ENCODE measurements around the gene ATP6V0E1. TPM values are rescaled to one million over a fixed set of nuclear protein-coding genes. Genes with fewer than 3 reads are reported as not detected.

Gene ATP6V0E1
- total RNA-seq, 4 donors from 2014 or later = 57.8 to 132 (median 97.2) TPM

DNA sequence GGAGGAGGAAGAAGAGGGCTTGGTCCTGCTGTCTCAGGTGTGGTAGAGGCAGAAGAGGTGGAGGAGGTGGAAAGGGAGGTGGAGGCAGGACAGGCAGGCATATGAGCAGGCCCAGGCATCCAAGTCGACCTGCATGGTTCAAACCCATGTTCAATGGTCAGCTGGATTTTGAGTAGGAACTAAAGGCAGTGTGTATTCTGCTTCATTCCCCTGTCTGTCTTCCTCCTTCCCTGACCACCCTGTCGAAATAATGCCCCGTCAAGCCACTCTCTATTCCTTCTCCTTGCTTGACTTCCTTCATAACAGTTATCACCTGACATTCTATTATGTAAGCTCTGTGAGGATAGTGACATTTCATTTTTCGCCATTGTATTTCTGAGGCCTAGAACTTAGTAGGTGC, 34.8 kb downstream of the ATP6V0E1 start:
- no peak for DNase-seq
- TF ChIP-seq POLR2A (IDR thresholded peaks at IDR 0.05) = no peak
- TF ChIP-seq, protein P1, sequence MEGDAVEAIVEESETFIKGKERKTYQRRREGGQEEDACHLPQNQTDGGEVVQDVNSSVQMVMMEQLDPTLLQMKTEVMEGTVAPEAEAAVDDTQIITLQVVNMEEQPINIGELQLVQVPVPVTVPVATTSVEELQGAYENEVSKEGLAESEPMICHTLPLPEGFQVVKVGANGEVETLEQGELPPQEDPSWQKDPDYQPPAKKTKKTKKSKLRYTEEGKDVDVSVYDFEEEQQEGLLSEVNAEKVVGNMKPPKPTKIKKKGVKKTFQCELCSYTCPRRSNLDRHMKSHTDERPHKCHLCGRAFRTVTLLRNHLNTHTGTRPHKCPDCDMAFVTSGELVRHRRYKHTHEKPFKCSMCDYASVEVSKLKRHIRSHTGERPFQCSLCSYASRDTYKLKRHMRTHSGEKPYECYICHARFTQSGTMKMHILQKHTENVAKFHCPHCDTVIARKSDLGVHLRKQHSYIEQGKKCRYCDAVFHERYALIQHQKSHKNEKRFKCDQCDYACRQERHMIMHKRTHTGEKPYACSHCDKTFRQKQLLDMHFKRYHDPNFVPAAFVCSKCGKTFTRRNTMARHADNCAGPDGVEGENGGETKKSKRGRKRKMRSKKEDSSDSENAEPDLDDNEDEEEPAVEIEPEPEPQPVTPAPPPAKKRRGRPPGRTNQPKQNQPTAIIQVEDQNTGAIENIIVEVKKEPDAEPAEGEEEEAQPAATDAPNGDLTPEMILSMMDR (IDR thresholded peaks at IDR 0.05) = no peak
- Histone ChIP-seq H3K4me1 (peaks cover 20 to 46% (median 25%) of the 10 kb centered on the region in 3 donors), H3K36me3 (peaks cover 0 to 36% (median 3%) of the 10 kb centered on the region in 3 donors), H3K27ac (peak overlapping the region in 1 of 4 donors; percentile 38), H3K27me3 (no peaks in the 10 kb centered on the region), H3K4me3 (no peak overlapping the region), H3K9me3 (no peaks in the 10 kb centered on the region)
- intact Hi-C loops (cut with DNase I) = no loop called here
- WGBS, 2 donors = 74 to 97% methylated on average over 4 of the region's 4 CpGs

GRCh38 chr5:173020154-173020581, 36.6 kb downstream of the ATP6V0E1 start:
- peaks cover 18 to 42% (median 24%) of the 10 kb centered on the region in 3 donors for H3K4me1 ChIP-seq
- DNase-seq = no peak
- TF ChIP-seq, protein P1 (IDR thresholded peaks at IDR 0.05) = no peak
- TF ChIP-seq POLR2A (IDR thresholded peaks at IDR 0.05) = no peak
- no peak overlapping the region for H3K4me3 ChIP-seq
- WGBS, 2 donors = 45 to 58% methylated on average over 5 of the region's 5 CpGs
- no peaks in the 10 kb centered on the region for H3K9me3 ChIP-seq
- peak overlapping the region in 2 of 4 donors; percentile 35 to 44 for H3K27ac ChIP-seq
- peaks cover 0 to 41% (median 3%) of the 10 kb centered on the region in 3 donors for H3K36me3 ChIP-seq
- H3K27me3 ChIP-seq = no peaks in the 10 kb centered on the region
- intact Hi-C loops (cut with DNase I) = no loop called here

- TF ChIP-seq, protein P1 (IDR thresholded peaks at IDR 0.05) = no peak
- TF ChIP-seq POLR2A (IDR thresholded peaks at IDR 0.05) = no peak
- DNase-seq = no peak
- H3K27me3 ChIP-seq = no peaks in the 10 kb centered on the region
- peak overlapping the region in 2 of 4 donors; percentile 35 to 44 for H3K27ac ChIP-seq
- no peaks in the 10 kb centered on the region for H3K9me3 ChIP-seq
- no peak overlapping the region for H3K4me3 ChIP-seq
- WGBS, 2 donors = 42 to 88% methylated on average over 9 of the region's 9 CpGs
- peaks cover 14 to 38% (median 19%) of the 10 kb centered on the region in 3 donors for H3K4me1 ChIP-seq
- intact Hi-C loops (cut with DNase I) = no loop called here
- H3K36me3 ChIP-seq = peaks cover 0 to 41% (median 3%) of the 10 kb centered on the region in 3 donors
Measured at GRCh38 chr5:173020643-173021042, 37.1 kb downstream of the ATP6V0E1 start.

GRCh38 chr5:173025651-173026050, 42.1 kb downstream of the ATP6V0E1 start:
- TF ChIP-seq, protein P1 (IDR thresholded peaks at IDR 0.05) = no peak
- no peak for TF ChIP-seq POLR2A (IDR thresholded peaks at IDR 0.05)
- no peaks in the 10 kb centered on the region for H3K27me3 ChIP-seq
- 88 to 91% methylated on average over 6 of the region's 6 CpGs for WGBS, 2 donors
- DNase-seq = no peak
- H3K4me3 ChIP-seq = no peak overlapping the region
- intact Hi-C loops (cut with DNase I) = no loop called here
- peaks cover 0 to 44% (median 3%) of the 10 kb centered on the region in 3 donors for H3K36me3 ChIP-seq
- H3K4me1 ChIP-seq = peaks cover 6 to 28% (median 8%) of the 10 kb centered on the region in 3 donors
- no peak overlapping the region for H3K27ac ChIP-seq
- H3K9me3 ChIP-seq = no peaks in the 10 kb centered on the region

GRCh38 chr5:173027905-173028304, 44.3 kb downstream of the ATP6V0E1 start:
- H3K27ac ChIP-seq = no peak overlapping the region
- H3K4me1 ChIP-seq = peaks cover 6 to 21% (median 7%) of the 10 kb centered on the region in 3 donors
- DNase-seq = no peak
- intact Hi-C loops (cut with DNase I) = no loop called here
- peaks cover 0 to 22% (median 0%) of the 10 kb centered on the region in 3 donors for H3K36me3 ChIP-seq
- no peaks in the 10 kb centered on the region for H3K9me3 ChIP-seq
- H3K27me3 ChIP-seq = no peaks in the 10 kb centered on the region
- WGBS, 2 donors = 85 to 86% methylated on average over 7 of the region's 7 CpGs
- no peak overlapping the region for H3K4me3 ChIP-seq
- no peak for TF ChIP-seq POLR2A (IDR thresholded peaks at IDR 0.05)
- TF ChIP-seq, protein P1 (IDR thresholded peaks at IDR 0.05) = no peak
